B cell (primary cell): ENCODE measurements around the gene HOOK2. TPM values are rescaled to one million over a fixed set of nuclear protein-coding genes. Genes with fewer than 3 reads are reported as not detected.

ENCODE experiments used
- ATAC-seq: fragments of 200-7000 bp; cut with Tn5 transposase; one replicate; pipeline ENCODE4 v1.10.0; 2021; ENCODE audit warnings: low read depth, mild to moderate bottlenecking, moderate number of reproducible peaks, moderate library complexity
- CTCF ChIA-PET: fragments of 350-600 bp; sonication (Branson Sonifier 250); formaldehyde crosslinking; loops from one replicate; lab custom pipeline; 2021; ENCODE audit warnings: antibody characterized with exemption, inconsistent platforms; lab: Charles Lee
- POLR2A ChIA-PET: fragments of 350-600 bp; sonication (Branson Sonifier 250); formaldehyde crosslinking; loops from one replicate; lab custom pipeline; 2021; ENCODE audit warnings: antibody characterized with exemption; lab: Charles Lee
- DNase-seq: peaks from one replicate; pipeline ENCODE4 v3.0.0; 2013
- H2AFZ ChIP-seq: 2 replicates; pipeline ENCODE4 v1.6.1; 2012; ENCODE audit warnings: mild to moderate bottlenecking, low read depth, low read length; ENCODE audit not compliant: insufficient read depth, poor library complexity, severe bottlenecking
- H3K27ac ChIP-seq, 2 donors: 1 replicate in 1 of 2; 2 replicates in 1 of 2; pipeline ENCODE4 v1.5.1; 2012 to 2013; ENCODE audit warnings: low read length in 2 of 2, mild to moderate bottlenecking in 2 of 2, moderate library complexity in 1 of 2
- H3K27me3 ChIP-seq, 4 experiments: fragments of 200-600 bp in 1 of 4; sonication (generic) in 1 of 4; replicated peaks in 1 of 4; 1 replicate in 2 of 4; 2 replicates in 2 of 4; pipeline versions ENCODE4 v1.6.1 to v1.7.0; 2013 to 2016; ENCODE audit warnings: low read length in 3 of 4, mild to moderate bottlenecking in 2 of 4, mixed read lengths in 1 of 4, moderate library complexity in 1 of 4; ENCODE audit not compliant: insufficient read depth in 4 of 4, control insufficient read depth in 3 of 4; ENCODE audit errors: control extremely low read depth in 1 of 4
- H3K36me3 ChIP-seq, 2 experiments: replicated peaks in 1 of 2; 1 replicate in 1 of 2; 2 replicates in 1 of 2; pipeline versions ENCODE4 v1.6.1 to v1.7.1; 2013; ENCODE audit warnings: low read length in 1 of 2; ENCODE audit not compliant: insufficient read depth in 2 of 2, control insufficient read depth in 1 of 2; ENCODE audit errors: control extremely low read depth in 1 of 2, extremely low read depth in 1 of 2
- H3K4me1 ChIP-seq, 2 donors: fragments of 200-600 bp in 1 of 2; sonication (generic) in 1 of 2; 1 replicate in 1 of 2; 2 replicates in 1 of 2; pipeline versions ENCODE4 v1.5.1 to v1.6.1; 2013 to 2017; ENCODE audit warnings: low read length in 2 of 2; ENCODE audit not compliant: control insufficient read depth in 2 of 2, insufficient read depth in 2 of 2
- H3K4me2 ChIP-seq: replicated peaks from 2 replicates; pipeline ENCODE3; 2012; ENCODE audit warnings: mild to moderate bottlenecking, low read depth, low read length; ENCODE audit not compliant: poor library complexity, severe bottlenecking
- H3K4me3 ChIP-seq, 5 experiments: fragments of 200-600 bp in 1 of 5; sonication (generic) in 1 of 5; 1 replicate in 3 of 5; 2 replicates in 2 of 5; pipeline versions ENCODE4 v1.5.1 to v1.7.0; 2011 to 2016; ENCODE audit warnings: low read length in 4 of 5, mild to moderate bottlenecking in 4 of 5, low read depth in 2 of 5, control low read depth in 1 of 5, moderate library complexity in 1 of 5; ENCODE audit not compliant: insufficient read depth in 1 of 5; ENCODE audit errors: control extremely low read depth in 1 of 5, extremely low read depth in 1 of 5
- H3K79me2 ChIP-seq: fragments of 200-600 bp; sonication (generic); one replicate; pipeline ENCODE4 v1.6.0; 2016; ENCODE audit warnings: low read length; ENCODE audit not compliant: control insufficient read depth, insufficient read depth
- H3K9ac ChIP-seq: fragments of 200-600 bp; sonication (generic); 2 replicates; pipeline ENCODE4 v1.6.1; 2017; ENCODE audit warnings: mild to moderate bottlenecking, low read length, moderate library complexity
- H3K9me3 ChIP-seq, 3 donors: one replicate each; pipeline versions ENCODE4 v1.6.1 to v1.7.1; 2013; ENCODE audit warnings: low read length in 2 of 3; ENCODE audit not compliant: control insufficient read depth in 2 of 3, insufficient read depth in 1 of 3; ENCODE audit errors: control extremely low read depth in 1 of 3
- H4K20me1 ChIP-seq: 2 replicates; pipeline ENCODE4 v1.6.0; 2012; ENCODE audit warnings: mild to moderate bottlenecking, low read length; ENCODE audit not compliant: insufficient read depth, control insufficient read depth, poor library complexity, severe bottlenecking
- H3K27ac Mint-ChIP-seq: one replicate; pipeline ENCODE4 v1.8.0; 2021; ENCODE audit warnings: mixed read lengths
- H3K27me3 Mint-ChIP-seq: one replicate; pipeline ENCODE4 v1.8.0; 2021; ENCODE audit warnings: mixed read lengths
- H3K4me1 Mint-ChIP-seq: one replicate; pipeline ENCODE4 v1.8.0; 2021; ENCODE audit warnings: mixed read lengths
- H3K4me3 Mint-ChIP-seq: one replicate; pipeline ENCODE4 v1.8.0; 2021; ENCODE audit warnings: mixed read lengths
- H3K9me3 Mint-ChIP-seq: one replicate; pipeline ENCODE4 v1.8.0; 2022; ENCODE audit warnings: mixed read lengths; ENCODE audit not compliant: insufficient read depth
- EZH2 ChIP-seq: IDR thresholded peaks from 2 replicates; pipeline ENCODE4 v1.6.1; 2012; ENCODE audit warnings: borderline replicate concordance, low read depth, mild to moderate bottlenecking, moderate library complexity, low read length; ENCODE audit not compliant: insufficient read depth, poor library complexity, severe bottlenecking
- WGBS: methylation state at CpG from one replicate; pipeline ENCODE4 v1.1.5; 2013; ENCODE audit warnings: missing lambda C conversion rate; ENCODE audit not compliant: insufficient coverage; 5-methylcytosine and 5-hydroxymethylcytosine counted together
- intact Hi-C: fragments of 100-400 bp; cut with micrococcal nuclease; formaldehyde crosslinking; loops from one replicate; pipeline ENCODE4 v1.10.0; 2022
- polyA plus RNA-seq: library from polyadenylated mRNA; depleted of rRNA; stranded (reverse); fragments of >200 nt; gene quantifications from 2 replicates; pipeline ENCODE4 v1.2.3, GENCODE V29; 2012
- total RNA-seq, 2 donors: library from RNA; stranded (reverse); fragments of 120-200 nt in 1 of 2; gene quantifications; 1 replicate in 1 of 2; 2 replicates in 1 of 2; pipeline versions ENCODE4 v1.2.3 to v1.2.4, GENCODE V29; 2013 to 2022
- TF ChIP-seq, protein P1 (sequence below): fragments of 200-600 bp; IDR thresholded peaks from one replicate; pipeline ENCODE4 v1.8.0; 2022; ENCODE audit warnings: antibody characterized with exemption, mild to moderate bottlenecking

HOOK2 gene
- total and polyA plus RNA-seq, 2 donors (not counting 1 experiment from before 2014, with no cell fraction given) = 30.3 to 33.4 TPM

DNA sequence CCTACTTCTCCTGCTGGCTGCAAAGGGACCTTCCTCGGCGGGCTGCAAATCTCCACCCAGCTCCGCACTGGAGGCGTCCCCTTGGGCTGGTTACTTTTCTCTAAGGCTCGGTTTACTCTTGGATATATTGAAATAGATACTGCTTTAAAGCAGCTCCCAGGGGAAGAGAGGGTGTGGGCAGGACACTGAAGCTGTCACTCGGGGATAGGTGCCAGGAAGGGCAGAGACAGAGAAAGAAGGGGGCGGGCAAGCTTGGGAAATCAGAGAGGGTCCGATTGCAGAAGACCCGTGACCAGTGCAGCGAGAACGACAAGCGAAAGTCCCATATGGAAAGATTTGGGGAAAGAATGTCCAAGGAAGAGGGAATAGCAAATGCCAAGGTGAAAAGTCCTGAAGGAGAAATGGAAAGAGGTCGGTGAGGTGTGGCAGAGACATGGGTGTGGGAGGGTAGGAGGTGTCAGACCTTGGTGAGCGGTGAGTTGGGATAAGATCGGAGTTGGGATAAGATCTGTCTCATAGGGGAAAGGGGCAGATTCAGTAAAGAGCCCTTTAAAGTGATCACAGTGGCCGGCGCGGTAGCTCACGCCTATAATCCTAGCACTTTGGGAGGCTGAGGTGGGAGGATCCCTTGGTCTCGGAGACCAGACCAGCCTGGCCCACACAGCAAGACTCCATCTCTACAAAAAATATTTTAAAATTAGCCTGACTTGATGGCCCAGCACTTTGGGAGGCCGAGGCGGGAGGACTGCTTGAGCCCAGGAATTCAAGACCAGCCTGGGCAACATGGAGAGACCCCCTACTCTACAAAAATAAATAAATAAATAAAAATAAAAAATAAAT, 27.1 kb upstream of the HOOK2 start:
- peaks cover 0 to 3% of the 10 kb centered on the region in 2 experiments for H3K36me3 ChIP-seq
- POLR2A ChIA-PET = interaction anchor here (1.1 to 1.9 kb wide), 2 partner anchors 10 to 26 kb away, joined by 8 to 10 read pairs; partner anchors contain the start of gene JUNB
- DNase-seq (no peak), ATAC-seq (no peak)
- H4K20me1 ChIP-seq = no peaks in the 10 kb centered on the region
- H3K27me3 Mint-ChIP-seq = peaks cover 3% of the 10 kb centered on the region
- no peaks in the 10 kb centered on the region for H3K9me3 Mint-ChIP-seq
- H3K4me3 Mint-ChIP-seq = peak overlapping the region; percentile 88
- H3K27me3 ChIP-seq = no peaks in the 10 kb centered on the region
- TF ChIP-seq EZH2 = no peak
- TF ChIP-seq, protein P1, sequence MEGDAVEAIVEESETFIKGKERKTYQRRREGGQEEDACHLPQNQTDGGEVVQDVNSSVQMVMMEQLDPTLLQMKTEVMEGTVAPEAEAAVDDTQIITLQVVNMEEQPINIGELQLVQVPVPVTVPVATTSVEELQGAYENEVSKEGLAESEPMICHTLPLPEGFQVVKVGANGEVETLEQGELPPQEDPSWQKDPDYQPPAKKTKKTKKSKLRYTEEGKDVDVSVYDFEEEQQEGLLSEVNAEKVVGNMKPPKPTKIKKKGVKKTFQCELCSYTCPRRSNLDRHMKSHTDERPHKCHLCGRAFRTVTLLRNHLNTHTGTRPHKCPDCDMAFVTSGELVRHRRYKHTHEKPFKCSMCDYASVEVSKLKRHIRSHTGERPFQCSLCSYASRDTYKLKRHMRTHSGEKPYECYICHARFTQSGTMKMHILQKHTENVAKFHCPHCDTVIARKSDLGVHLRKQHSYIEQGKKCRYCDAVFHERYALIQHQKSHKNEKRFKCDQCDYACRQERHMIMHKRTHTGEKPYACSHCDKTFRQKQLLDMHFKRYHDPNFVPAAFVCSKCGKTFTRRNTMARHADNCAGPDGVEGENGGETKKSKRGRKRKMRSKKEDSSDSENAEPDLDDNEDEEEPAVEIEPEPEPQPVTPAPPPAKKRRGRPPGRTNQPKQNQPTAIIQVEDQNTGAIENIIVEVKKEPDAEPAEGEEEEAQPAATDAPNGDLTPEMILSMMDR = no peak
- intact Hi-C loops = no loop called here
- H3K4me3 ChIP-seq = peak overlapping the region in 4 of 5 experiments; percentile 60 to 87 (median 84)
- peaks cover 25 to 37% of the 10 kb centered on the region in 2 donors for H3K4me1 ChIP-seq
- H3K4me2 ChIP-seq = peak overlapping the region; percentile 100
- peak overlapping the region; percentile 87 for H2AFZ ChIP-seq
- peaks cover 15% of the 10 kb centered on the region for H3K79me2 ChIP-seq
- peaks cover 0 to 4% (median 0%) of the 10 kb centered on the region in 3 donors for H3K9me3 ChIP-seq
- H3K9ac ChIP-seq = peak overlapping the region; percentile 87
- CTCF ChIA-PET = interaction anchor here (1.0 to 17.9 kb wide), 3 partner anchors 32 to 45 kb away, joined by 5 to 1147 read pairs (median 8); partner anchors contain the start of gene HOOK2
- H3K4me1 Mint-ChIP-seq = peaks cover 32% of the 10 kb centered on the region
- H3K27ac Mint-ChIP-seq = peak overlapping the region; percentile 65
- WGBS = 39% methylated on average over 16 of the region's 22 CpGs
- no peak overlapping the region for H3K27ac ChIP-seq
